Measurements from ENCODE around the gene RDH11.

DNA sequence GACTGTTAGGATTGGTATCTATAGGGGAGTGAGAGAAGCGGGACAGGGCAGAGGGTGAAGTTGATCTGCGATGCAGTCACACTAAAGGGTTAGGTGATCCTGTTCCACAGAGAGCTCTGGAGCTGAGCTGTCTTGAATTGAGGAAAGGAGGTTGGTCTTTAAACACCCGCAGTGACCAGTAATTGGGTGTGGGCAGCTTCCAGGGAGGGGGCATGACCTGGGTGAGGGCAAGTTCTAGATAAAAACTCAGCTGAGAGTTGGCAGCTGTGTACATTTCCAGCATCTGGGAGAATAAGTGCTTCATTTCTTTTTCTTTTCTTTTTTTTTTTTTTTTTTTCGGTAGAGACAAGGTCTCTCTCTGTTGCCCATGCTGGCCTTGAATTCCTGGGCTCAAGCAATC lies 41.2 kb upstream of the RDH11 start:
- TF ChIP-seq, protein P1, sequence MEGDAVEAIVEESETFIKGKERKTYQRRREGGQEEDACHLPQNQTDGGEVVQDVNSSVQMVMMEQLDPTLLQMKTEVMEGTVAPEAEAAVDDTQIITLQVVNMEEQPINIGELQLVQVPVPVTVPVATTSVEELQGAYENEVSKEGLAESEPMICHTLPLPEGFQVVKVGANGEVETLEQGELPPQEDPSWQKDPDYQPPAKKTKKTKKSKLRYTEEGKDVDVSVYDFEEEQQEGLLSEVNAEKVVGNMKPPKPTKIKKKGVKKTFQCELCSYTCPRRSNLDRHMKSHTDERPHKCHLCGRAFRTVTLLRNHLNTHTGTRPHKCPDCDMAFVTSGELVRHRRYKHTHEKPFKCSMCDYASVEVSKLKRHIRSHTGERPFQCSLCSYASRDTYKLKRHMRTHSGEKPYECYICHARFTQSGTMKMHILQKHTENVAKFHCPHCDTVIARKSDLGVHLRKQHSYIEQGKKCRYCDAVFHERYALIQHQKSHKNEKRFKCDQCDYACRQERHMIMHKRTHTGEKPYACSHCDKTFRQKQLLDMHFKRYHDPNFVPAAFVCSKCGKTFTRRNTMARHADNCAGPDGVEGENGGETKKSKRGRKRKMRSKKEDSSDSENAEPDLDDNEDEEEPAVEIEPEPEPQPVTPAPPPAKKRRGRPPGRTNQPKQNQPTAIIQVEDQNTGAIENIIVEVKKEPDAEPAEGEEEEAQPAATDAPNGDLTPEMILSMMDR (optimal IDR thresholded peaks at IDR 0.05 in 1 of 3, IDR thresholded peaks at IDR 0.05 in 1 of 3, conservative IDR thresholded peaks at IDR 0.05 in 1 of 3; ENCODE audit: extremely low read depth in 1 of 3, insufficient read depth in 2 of 3, low read length in 3 of 3) = no peak
- TF ChIP-seq EZH2 (IDR thresholded peaks at IDR 0.05; ENCODE audit: low read length) = no peak
